Adrenal gland (tissue), 12 donors: ENCODE data around the gene DOK4. TPM values are rescaled to one million over a fixed set of nuclear protein-coding genes. Genes with fewer than 3 reads are reported as not detected.

Source experiments
- DNase-seq, 7 donors: peaks; one replicate each; pipeline ENCODE4 v3.0.0-alpha.2; 2019 to 2020
- H3K27ac ChIP-seq, 5 donors: fragments of 200-600 bp; sonication (generic) in 4 of 5; 1 replicate in 3 of 5; 2 replicates in 2 of 5; pipeline versions ENCODE4 v1.5.1 to v1.8.0; 2016 to 2020; ENCODE audit warnings: mild to moderate bottlenecking in 1 of 5
- H3K27me3 ChIP-seq: fragments of 200-600 bp; 2 replicates; pipeline ENCODE4 v1.8.0; 2021
- H3K36me3 ChIP-seq, 2 donors: fragments of 200-600 bp; replicated peaks in 1 of 2; 1 replicate in 1 of 2; 2 replicates in 1 of 2; pipeline versions ENCODE4 v1.5.1 to v1.8.0; 2018 to 2022
- H3K4me1 ChIP-seq, 2 donors: fragments of 200-600 bp; replicated peaks in 1 of 2; 1 replicate in 1 of 2; 2 replicates in 1 of 2; pipeline versions ENCODE4 v1.5.1 to v1.8.0; 2018 to 2021
- H3K4me3 ChIP-seq, 4 donors: fragments of 200-600 bp; sonication (generic) in 3 of 4; one replicate each; pipeline ENCODE4 v1.5.1; 2016 to 2018
- H3K9me3 ChIP-seq, 3 donors: fragments of 200-600 bp; sonication (generic) in 1 of 3; replicated peaks in 1 of 3; 1 replicate in 2 of 3; 2 replicates in 1 of 3; pipeline versions ENCODE4 v1.5.1 to v1.8.0; 2016 to 2021
- CTCF ChIP-seq, 6 experiments: fragments of 450-650 bp in 4 of 6; fragments of 200-600 bp in 2 of 6; sonication (generic) in 1 of 6; IDR thresholded peaks; 1 replicate in 5 of 6; 2 replicates in 1 of 6; pipeline versions ENCODE4 v1.5.1 to v1.8.0; 2016 to 2021; ENCODE audit warnings: antibody characterized with exemption in 6 of 6, mild to moderate bottlenecking in 2 of 6, moderate library complexity in 1 of 6
- POLR2A ChIP-seq, 2 donors: fragments of 450-650 bp; IDR thresholded peaks; one replicate each; pipeline ENCODE4 v1.6.1; 2017; ENCODE audit warnings: antibody characterized with exemption in 2 of 2, mild to moderate bottlenecking in 2 of 2, moderate library complexity in 1 of 2
- WGBS, 4 donors: extraction: QIAGEN DNeasy Blood & Tissue Kit in 2 of 4; methylation state at CpG; one replicate each; pipeline versions ENCODE4 v1.1.5 to v1.1.7; 2013 to 2017; 5-methylcytosine and 5-hydroxymethylcytosine counted together
- intact Hi-C, 2 donors: fragments of 100-400 bp; cut with DNase I; formaldehyde crosslinking; loops; one replicate each; pipeline versions ENCODE4 v1.14.1 to v1.15.0; 2022 to 2023
- polyA plus RNA-seq, 3 donors: library from polyadenylated mRNA; stranded (reverse); fragments of 200-250 nt in 2 of 3; fragments of 350-450 nt in 1 of 3; fragmentation: Illumina TruSeq in 1 of 3; extraction: RNeasy Lipid Tissue Mini Kit (QIAGEN cat#74804) in 1 of 3; gene quantifications; one replicate each; pipeline ENCODE4 v1.2.3, GENCODE V29; 2013 to 2014
- total RNA-seq, 9 donors: library from RNA; depleted of rRNA in 4 of 9; stranded (reverse); fragments of >200 nt in 4 of 9; fragments of 120-200 nt in 1 of 9; fragmentation: NEBNext Ultra II Directional in 1 of 9; extraction: Animal tissue kit (Norgen Biotek cat#: 25700) in 1 of 9; gene quantifications; one replicate each; pipeline versions ENCODE4 v1.1.0 to v1.2.4, GENCODE V29; 2013 to 2023
- donor health status: healthy with polysubstance abuse.
- donor health status: Bipolar disorder and iron deficiency.
- donor health status: DM: yes; HTN: yes; CAD: no.
- donor health status: DM: no; HTN: no; CAD: no.
- donor health status: DM: no; HTN: no; CAD: no.
- donor health status: DM: yes; HTN: yes; CAD: no.

The DOK4 gene
- total and polyA plus RNA-seq, 12 donors, result 4.3 to 36.1 (median 18.7) TPM

GRCh38 chr16:57474671-57475661, 11.3 kb downstream of the DOK4 start:
- Histone ChIP-seq H3K9me3 (no peaks in the 10 kb centered on the region), H3K27me3 (no peaks in the 10 kb centered on the region), H3K27ac (no peak overlapping the region), H3K4me1 (peaks cover 14 to 33% of the 10 kb centered on the region in 2 donors), H3K4me3 (no peak overlapping the region), H3K36me3 (peaks cover 0 to 47% of the 10 kb centered on the region in 2 donors)
- TF ChIP-seq CTCF (IDR thresholded peaks at IDR 0.05) (no peak), POLR2A (IDR thresholded peaks at IDR 0.05) (no peak)
- 82 to 84% (median 83%) methylated on average over 24 to 30 of the region's 30 CpGs for WGBS, 4 donors
- DNase-seq, result no peak
- intact Hi-C loops, result loop anchor here in 1 of 2 donors (5.0 kb wide), 1 partner anchor 42 kb away; no protein-coding TSS in a partner anchor

- 72 to 89% (median 84%) methylated on average over 5 to 8 of the region's 8 CpGs for WGBS, 4 donors
- Histone ChIP-seq H3K36me3 (peaks cover 0 to 58% of the 10 kb centered on the region in 2 donors), H3K9me3 (no peaks in the 10 kb centered on the region), H3K27me3 (no peaks in the 10 kb centered on the region), H3K27ac (no peak overlapping the region), H3K4me1 (peaks cover 14 to 25% of the 10 kb centered on the region in 2 donors), H3K4me3 (no peak overlapping the region)
- intact Hi-C loops, result no loop called here
- no peak for DNase-seq
- TF ChIP-seq CTCF (IDR thresholded peaks at IDR 0.05) (no peak), POLR2A (IDR thresholded peaks at IDR 0.05) (no peak)
Measured at GRCh38 chr16:57473906-57474305, 12.4 kb downstream of the DOK4 start.

GRCh38 chr16:57473176-57473840, 13.0 kb downstream of the DOK4 start:
- intact Hi-C loops, result no loop called here
- Histone ChIP-seq H3K36me3 (peaks cover 0 to 64% of the 10 kb centered on the region in 2 donors), H3K27ac (no peak overlapping the region), H3K27me3 (no peaks in the 10 kb centered on the region), H3K9me3 (no peaks in the 10 kb centered on the region), H3K4me3 (no peak overlapping the region), H3K4me1 (peaks cover 14 to 24% of the 10 kb centered on the region in 2 donors)
- 81 to 96% (median 88%) methylated on average over 7 to 14 of the region's 14 CpGs for WGBS, 4 donors
- DNase-seq, result no peak
- TF ChIP-seq POLR2A (IDR thresholded peaks at IDR 0.05) (no peak), CTCF (IDR thresholded peaks at IDR 0.05) (no peak)

- DNase-seq, result no peak
- Histone ChIP-seq H3K4me1 (peaks cover 14 to 24% of the 10 kb centered on the region in 2 donors), H3K9me3 (no peaks in the 10 kb centered on the region), H3K27me3 (no peaks in the 10 kb centered on the region), H3K27ac (peak overlapping the region in 2 of 5 donors; percentile 35 to 59), H3K4me3 (no peak overlapping the region), H3K36me3 (peaks cover 0 to 70% of the 10 kb centered on the region in 2 donors)
- intact Hi-C loops, result no loop called here
- 36 to 48% (median 44%) methylated on average over 4 of the region's 4 CpGs for WGBS, 4 donors
- TF ChIP-seq POLR2A (IDR thresholded peaks at IDR 0.05) (no peak), CTCF (IDR thresholded peaks at IDR 0.05) (no peak)
Measured at GRCh38 chr16:57472665-57473060, 13.6 kb downstream of the DOK4 start.
